ENCODE measurements around the gene CDC5L. TPM values are rescaled to one million over a fixed set of nuclear protein-coding genes. Genes with fewer than 3 reads are reported as not detected.
A peak's percentile ranks its signal among the peaks of the same experiment; 100 is the strongest.

Gene CDC5L
- total RNA-seq, 4 donors from 2014 or later: 12.3 to 19.2 (median 13.9) TPM

GRCh38 chr6:44481056-44481455, 93.5 kb downstream of the CDC5L start:
- 90 to 100% methylated on average over 6 of the region's 6 CpGs for WGBS, 2 donors
- TF ChIP-seq POLR2A (IDR thresholded peaks at IDR 0.05): no peak
- TF ChIP-seq, protein P1, sequence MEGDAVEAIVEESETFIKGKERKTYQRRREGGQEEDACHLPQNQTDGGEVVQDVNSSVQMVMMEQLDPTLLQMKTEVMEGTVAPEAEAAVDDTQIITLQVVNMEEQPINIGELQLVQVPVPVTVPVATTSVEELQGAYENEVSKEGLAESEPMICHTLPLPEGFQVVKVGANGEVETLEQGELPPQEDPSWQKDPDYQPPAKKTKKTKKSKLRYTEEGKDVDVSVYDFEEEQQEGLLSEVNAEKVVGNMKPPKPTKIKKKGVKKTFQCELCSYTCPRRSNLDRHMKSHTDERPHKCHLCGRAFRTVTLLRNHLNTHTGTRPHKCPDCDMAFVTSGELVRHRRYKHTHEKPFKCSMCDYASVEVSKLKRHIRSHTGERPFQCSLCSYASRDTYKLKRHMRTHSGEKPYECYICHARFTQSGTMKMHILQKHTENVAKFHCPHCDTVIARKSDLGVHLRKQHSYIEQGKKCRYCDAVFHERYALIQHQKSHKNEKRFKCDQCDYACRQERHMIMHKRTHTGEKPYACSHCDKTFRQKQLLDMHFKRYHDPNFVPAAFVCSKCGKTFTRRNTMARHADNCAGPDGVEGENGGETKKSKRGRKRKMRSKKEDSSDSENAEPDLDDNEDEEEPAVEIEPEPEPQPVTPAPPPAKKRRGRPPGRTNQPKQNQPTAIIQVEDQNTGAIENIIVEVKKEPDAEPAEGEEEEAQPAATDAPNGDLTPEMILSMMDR (IDR thresholded peaks at IDR 0.05): no peak
- no peak overlapping the region for H3K4me3 ChIP-seq (ENCODE audit: low read depth, poor library complexity, severe bottlenecking)
- no peak for DNase-seq (ENCODE audit: low spot score in 2 of 2)
- intact Hi-C loops (cut with DNase I; ENCODE audit: low total_unique reads): no loop called here

GRCh38 chr6:44481760-44482159, 94.3 kb downstream of the CDC5L start:
- intact Hi-C loops (cut with DNase I; ENCODE audit: low total_unique reads): no loop called here
- WGBS, 2 donors: 87 to 88% methylated on average over 9 of the region's 9 CpGs
- no peak overlapping the region for H3K4me3 ChIP-seq (ENCODE audit: low read depth, poor library complexity, severe bottlenecking)
- no peak for DNase-seq (ENCODE audit: low spot score in 2 of 2)
- TF ChIP-seq POLR2A (IDR thresholded peaks at IDR 0.05): no peak

DNA sequence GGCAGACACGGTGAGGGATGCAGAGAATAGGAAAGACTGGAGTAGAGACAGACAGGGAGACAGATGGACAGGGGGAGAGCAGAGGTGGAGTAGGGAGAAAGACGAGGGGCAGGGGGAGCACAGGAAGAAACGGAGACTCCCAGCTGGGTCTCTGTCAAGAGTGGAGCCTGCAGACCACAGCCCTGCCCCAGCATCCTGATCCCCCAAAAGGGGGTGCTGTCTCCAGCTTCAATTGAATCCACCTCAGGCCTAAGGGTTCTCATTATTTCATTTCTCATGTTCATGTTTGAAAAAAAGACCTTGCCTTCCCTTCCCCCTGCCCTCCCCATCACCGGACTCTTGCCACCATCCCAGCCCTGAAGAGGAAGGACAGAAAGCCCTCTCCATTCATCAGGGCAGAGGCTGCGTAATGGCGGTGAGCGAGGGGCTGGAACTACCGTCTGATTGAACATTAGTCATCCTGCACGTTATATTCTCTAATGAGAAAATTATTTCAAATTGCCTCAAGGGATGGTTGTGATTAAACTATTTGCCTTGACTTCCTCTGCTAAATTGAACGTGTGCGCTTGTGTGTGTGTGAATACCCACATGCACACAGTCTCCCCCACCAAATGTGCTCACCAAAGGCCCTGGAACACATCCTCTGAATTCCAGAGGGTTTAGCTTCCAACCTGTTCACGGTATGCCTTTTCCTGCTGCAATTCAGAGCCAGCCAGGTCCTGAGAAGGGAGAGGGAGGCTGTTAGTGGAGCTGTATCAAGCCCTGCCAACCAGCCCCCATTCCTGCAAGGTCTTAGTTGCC, 98.3 kb downstream of the CDC5L start:
- 61 to 63% methylated on average over 12 of the region's 12 CpGs for WGBS, 2 donors
- intact Hi-C loops (cut with DNase I; ENCODE audit: low total_unique reads): no loop called here
- DNase-seq (ENCODE audit: low spot score in 2 of 2): no peak
- TF ChIP-seq, protein P1 (IDR thresholded peaks at IDR 0.05): no peak
- TF ChIP-seq POLR2A (IDR thresholded peaks at IDR 0.05): no peak
- no peak overlapping the region for H3K4me3 ChIP-seq (ENCODE audit: low read depth, poor library complexity, severe bottlenecking)

DNA sequence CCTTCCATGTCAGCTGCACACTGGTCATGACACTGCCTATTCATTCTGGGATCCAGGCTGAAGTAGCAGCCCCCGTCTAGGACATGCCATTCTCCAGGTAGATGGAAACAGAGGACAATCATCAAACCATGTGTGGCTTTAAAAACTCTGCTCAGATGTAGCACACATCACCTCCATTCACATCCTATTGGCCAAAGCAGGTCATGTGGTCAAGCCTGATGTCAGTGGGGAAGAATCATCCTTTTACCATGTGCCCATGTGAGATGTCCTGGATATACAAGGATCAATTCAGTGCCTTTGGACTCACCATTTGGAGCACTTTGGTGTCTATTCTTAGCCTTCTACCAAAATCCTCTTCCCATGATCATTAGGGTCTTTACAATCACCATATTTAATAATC, 99.5 kb downstream of the CDC5L start:
- TF ChIP-seq POLR2A (IDR thresholded peaks at IDR 0.05): no peak
- TF ChIP-seq, protein P1 (IDR thresholded peaks at IDR 0.05): no peak
- no peak overlapping the region for H3K4me3 ChIP-seq (ENCODE audit: low read depth, poor library complexity, severe bottlenecking)
- intact Hi-C loops (cut with DNase I; ENCODE audit: low total_unique reads): no loop called here
- 86 to 94% methylated on average over 1 of the region's 1 CpG for WGBS, 2 donors
- DNase-seq (ENCODE audit: low spot score in 2 of 2): no peak

DNA sequence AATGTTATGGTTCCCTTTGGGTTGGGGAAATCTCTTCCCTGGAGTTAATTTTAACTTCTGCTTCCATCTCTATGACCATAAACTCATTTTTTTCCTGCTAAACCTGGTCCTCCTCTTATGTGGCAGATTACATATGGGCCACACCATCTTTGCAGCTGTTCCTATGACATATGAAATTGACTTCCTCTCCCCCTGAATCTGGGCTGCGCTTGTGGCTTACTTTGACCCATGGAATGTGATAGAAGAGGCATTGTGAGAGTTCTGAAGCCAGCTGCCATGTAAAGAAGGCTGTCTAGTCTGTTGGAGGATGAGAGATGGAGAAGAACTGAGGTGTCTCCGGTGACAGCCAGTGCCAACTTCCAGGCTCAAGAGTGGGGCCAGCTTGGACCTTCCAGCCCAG, 100.1 kb downstream of the CDC5L start:
- DNase-seq (ENCODE audit: low spot score in 2 of 2): no peak
- intact Hi-C loops (cut with DNase I; ENCODE audit: low total_unique reads): no loop called here
- H3K4me3 ChIP-seq (ENCODE audit: low read depth, poor library complexity, severe bottlenecking): no peak overlapping the region
- no peak for TF ChIP-seq POLR2A (IDR thresholded peaks at IDR 0.05)
- TF ChIP-seq, protein P1 (IDR thresholded peaks at IDR 0.05): no peak
- 78 to 95% methylated on average over 2 of the region's 2 CpGs for WGBS, 2 donors

DNA sequence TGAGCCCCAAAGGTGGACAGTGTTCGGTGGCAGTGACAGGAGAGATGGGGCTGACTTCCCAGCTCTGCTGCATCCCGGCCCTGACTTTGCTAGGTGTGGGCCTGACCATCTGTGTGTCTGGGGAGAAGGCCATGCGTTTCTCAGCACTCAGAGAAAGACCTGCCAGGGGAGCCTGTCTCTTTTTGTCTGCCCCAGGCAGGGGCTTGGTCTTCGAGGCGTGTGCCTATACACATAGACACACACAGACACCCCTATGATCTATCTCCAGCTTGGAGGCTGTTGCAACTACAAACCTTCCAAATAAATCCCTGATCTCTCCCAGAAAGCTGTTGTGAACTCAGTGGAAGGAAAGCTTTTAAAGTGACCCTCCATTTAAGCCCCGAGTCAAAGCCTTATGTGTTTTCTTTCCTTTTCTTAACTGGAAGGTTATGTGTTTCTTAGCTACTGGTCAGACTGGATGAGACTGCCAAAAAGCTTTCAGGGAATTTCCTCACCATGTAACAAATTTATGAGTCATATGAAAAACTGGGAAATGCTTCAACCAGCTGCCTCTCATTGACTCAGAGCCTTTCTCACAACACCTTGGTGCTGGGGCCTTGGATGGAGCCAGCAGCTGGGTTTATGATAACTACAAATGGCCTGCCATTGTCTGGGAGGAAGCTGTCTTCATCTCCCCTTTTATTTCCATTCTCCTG, 102.6 kb downstream of the CDC5L start:
- no peak overlapping the region for H3K4me3 ChIP-seq (ENCODE audit: low read depth, poor library complexity, severe bottlenecking)
- WGBS, 2 donors: 38 to 40% methylated on average over 6 of the region's 6 CpGs
- DNase-seq (ENCODE audit: low spot score in 2 of 2): peak in 1 of 2 donors; percentile 66
- TF ChIP-seq, protein P1 (IDR thresholded peaks at IDR 0.05): no peak
- TF ChIP-seq POLR2A (IDR thresholded peaks at IDR 0.05): no peak
- intact Hi-C loops (cut with DNase I; ENCODE audit: low total_unique reads): no loop called here

Data from lower leg skin (tissue), 4 donors.